HS-5 (cell line): ENCODE measurements around the gene CEACAM20.
"Not testable (repeated sequence)": the region's sequence is repeated elsewhere in the genome, so short reads cannot be mapped to it uniquely, and the experiment has no call there.

Experiments
- DNase-seq: peaks from one replicate; pipeline ENCODE4 v3.0.0-alpha.2; 2012; ENCODE audit warnings: low read depth

CEACAM20 gene

DNA sequence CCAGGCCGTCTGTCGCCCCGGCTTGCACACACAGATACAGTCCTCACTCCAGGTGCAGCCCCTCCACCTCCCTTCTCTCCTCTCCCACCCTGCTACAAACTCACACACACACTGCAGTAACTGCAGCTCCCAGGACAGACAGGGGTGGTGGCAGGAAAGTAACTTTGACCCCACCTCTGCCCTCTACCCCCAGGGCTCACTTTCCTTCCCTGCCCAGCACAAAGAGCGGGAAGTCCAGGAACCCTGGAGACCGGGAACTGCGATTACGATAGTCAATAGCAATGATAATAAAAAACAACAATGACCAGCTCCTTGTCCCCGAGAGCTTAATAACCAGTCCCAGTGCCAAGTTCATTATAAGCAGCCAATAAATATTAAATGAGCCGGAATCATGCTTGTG lies at the start of gene CEACAM20:
CEACAM20 (minus strand) TSS at position 140 of the 400 bp plus-strand sequence. CDS start 166 bp downstream, outside the sequence.
- DNase-seq, result no peak

DNA sequence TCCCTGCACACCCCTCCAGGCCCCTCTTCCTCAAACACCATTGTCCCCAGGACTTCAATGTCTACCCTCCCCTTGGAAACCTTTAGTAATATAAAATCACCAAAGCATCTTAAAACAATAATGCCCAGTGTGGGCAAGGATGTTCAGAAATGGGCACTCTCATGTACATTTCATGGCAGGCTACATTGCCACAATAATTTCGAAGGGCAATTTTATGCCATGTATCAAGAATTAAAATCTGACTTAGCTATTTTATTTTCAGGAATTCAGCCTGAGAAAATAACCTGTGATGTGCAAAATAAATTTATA lies 48.0 kb upstream of the CEACAM20 start:
- no peak for DNase-seq

- DNase-seq, result no peak
These were observed 47.5 kb upstream of the CEACAM20 start for GRCh38 chr19:44576843-44577565.

- no peak for DNase-seq
These were observed 45.7 kb upstream of the CEACAM20 start for GRCh38 chr19:44575116-44575700.

GRCh38 chr19:44574186-44574950 lies 44.9 kb upstream of the CEACAM20 start:
- DNase-seq, result no peak

DNA sequence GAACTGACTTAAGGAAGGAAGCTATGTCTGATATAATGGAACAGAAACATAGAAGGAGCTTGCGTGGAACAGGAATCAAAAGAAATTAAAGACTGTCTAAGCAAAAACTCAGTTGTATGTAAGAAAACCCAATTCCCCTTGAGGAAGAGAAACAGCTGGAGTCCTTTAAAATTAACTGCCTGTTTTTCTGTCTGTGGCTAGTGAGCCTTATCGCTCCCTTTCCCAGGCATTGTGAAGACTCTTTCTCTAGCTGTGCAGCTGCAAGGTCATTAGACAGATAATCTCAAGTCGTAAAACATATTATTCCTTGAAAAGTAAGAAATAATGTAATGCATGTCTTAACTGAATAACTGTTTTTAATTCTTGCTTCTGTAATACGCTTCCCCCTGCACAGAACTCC lies 44.2 kb upstream of the CEACAM20 start:
- no peak for DNase-seq

DNA sequence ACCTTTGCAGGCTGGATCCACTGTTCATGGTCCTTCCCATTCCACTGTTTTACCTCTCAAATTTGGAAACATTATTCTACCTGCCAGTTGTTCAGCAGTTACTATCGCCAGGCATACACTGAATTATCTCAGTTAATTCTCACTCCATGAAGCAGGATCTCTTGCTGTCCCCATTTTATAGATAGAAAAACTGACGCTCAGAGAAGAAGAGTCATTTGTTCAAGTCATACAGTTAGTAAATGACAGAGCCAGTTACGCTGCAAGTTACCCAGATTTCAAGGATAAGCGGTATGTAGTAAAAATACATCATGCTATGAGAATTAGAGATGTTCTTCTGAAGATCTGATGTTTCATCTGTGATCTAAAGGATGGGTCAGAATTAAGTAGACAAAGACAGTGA lies 43.7 kb upstream of the CEACAM20 start:
- DNase-seq, result no peak

DNA sequence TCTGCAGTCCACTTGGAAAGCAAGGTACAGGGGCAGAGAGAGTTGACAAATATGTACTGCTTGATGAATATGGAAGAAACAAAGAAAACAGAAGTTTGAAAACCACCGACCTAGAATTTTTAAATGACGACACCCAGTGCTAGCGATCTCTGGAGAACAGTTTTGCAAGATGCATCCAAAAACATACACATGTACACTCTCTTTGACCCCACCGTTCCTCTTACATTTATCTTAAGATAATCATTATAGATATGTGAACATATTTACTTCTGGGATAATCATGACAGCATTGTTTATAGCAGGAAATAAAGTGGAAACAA lies 43.1 kb upstream of the CEACAM20 start:
- no peak for DNase-seq

DNA sequence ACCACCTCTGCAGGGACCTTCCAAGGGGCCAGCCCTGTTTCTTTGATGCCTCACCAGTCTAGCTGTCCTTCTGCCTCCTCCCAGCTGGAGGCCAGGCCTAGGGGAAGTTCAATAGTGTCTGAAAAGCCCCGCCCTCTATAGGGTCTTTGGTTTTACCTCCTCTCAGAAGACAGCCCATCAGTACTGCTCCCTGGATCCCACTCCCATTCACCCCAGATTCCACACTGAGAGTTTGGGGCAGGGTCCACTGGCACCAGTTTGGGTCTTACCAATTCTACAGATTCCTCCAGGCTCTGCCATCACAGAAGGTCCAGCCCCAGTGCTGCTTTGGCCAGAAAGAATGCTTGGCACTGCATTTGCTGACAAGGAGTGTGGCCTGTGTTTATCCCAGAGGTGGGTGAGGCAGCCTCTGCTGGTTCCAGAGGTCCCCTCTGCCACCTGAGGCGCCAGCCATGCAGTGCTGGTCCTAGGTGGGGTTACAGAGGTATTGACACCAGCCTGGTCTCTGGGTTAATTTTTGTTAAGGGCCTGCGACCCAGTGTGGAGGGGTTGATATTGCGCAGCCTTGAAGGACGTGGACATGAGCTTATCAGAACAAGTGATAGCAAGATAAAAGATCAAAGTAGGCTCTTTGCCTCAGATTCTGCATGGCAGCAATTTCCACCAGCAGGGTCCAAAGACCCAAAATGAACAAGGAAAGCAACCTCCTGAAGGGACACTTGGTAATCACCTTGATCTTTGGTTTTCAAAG lies 42.5 kb upstream of the CEACAM20 start:
- no peak for DNase-seq

DNA sequence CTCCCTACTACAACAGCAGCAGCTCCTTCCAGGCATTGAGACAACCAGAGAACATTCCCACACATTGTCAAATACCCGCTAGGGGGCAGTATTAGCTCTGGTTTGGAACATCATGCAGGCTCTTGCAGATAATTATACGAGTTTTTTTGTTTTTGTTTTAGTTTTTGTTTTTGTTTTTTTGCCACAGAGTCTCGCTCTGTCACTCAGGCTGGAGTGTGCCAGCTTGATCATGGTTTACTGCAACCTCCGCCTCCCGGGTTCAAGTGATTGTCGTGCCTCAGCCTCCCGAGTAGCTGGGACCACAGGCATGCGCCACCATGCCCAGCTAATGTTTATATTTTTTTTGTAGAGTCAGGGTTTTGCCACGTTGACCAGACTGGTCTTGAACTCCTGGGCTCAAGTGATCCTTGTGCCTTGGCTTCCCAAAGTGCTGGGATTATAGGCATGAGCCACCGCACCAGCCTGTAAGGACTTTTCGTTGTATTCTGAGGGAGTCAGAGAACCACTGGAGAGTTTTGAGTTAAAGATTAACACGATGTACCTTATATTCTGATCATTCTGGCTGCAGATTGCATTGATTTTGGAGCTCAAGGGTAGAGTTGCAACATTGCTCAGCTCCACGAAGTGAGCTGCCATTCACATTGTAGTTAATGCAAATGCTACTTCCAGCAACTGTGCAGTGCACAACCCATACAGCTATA lies 41.7 kb upstream of the CEACAM20 start:
- peak; percentile 53 for DNase-seq

DNA sequence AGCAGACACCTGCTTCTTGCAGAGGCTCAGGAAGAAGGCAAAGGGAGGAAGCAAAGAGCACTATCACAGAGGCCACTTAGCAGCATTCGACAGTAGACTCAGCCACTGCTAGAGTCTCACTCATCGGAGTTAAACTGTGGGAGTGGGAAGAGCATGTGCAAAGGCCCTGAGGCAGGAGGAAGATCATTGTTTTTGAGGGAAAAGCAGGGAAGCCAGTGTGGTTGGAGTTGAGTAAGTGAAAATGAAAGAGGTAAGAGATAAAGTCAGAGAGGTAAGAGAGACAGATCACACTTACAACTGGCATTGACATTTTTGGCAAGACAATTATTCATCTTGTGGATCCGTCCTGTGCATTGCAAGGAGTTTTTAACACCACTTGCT lies 41.1 kb upstream of the CEACAM20 start:
- DNase-seq, result no peak

- DNase-seq, result no peak
These were observed 38.3 kb upstream of the CEACAM20 start for GRCh38 chr19:44567745-44568144.

DNA sequence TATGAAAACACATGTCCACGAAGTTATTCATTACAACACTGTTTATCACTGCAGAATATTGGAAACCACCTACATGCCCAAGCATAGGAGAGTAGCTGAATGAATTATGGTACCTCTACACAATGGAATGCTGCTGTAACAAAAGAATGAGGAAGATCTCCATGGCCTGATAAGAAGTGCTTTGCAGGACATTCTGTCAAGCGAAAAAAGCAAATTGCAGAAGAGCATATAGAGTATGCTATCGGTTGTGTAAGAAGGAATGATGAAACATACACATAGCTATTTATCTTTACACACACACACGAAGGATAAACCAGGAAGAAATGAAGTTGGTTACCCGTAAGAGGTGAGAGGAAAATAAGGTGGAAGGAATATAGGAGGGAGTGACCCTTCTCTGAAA lies 37.5 kb upstream of the CEACAM20 start:
- no peak for DNase-seq

- not testable (repeated sequence) for DNase-seq
These were observed 33.7 kb upstream of the CEACAM20 start for GRCh38 chr19:44563086-44563655.

GRCh38 chr19:44557933-44558332 lies 28.5 kb upstream of the CEACAM20 start:
- DNase-seq, result no peak

- no peak for DNase-seq
These were observed 25.3 kb upstream of the CEACAM20 start for GRCh38 chr19:44554641-44555246.

GRCh38 chr19:44553478-44554171 lies 24.1 kb upstream of the CEACAM20 start:
- DNase-seq, result no peak

GRCh38 chr19:44552324-44552723 lies 22.8 kb upstream of the CEACAM20 start:
- DNase-seq, result no peak

DNA sequence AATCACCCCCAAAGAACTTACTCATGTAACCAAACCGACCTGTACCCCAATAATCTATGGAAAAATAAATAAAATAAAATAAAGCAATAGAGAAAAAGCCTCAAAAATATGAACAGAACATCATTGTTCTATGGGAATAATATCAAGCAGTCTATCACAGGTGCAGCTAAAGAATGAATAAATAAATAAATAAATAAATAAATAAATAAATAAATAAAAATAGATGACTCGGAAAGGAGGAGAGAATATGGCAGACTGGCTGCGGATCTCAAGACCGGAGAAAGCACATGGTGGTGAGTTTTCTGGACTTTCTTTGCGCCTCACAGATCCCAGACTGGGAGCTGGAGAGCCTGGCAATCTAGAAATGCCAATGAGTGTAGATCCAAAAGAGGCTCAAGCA lies 22.4 kb upstream of the CEACAM20 start:
- no peak for DNase-seq

DNA sequence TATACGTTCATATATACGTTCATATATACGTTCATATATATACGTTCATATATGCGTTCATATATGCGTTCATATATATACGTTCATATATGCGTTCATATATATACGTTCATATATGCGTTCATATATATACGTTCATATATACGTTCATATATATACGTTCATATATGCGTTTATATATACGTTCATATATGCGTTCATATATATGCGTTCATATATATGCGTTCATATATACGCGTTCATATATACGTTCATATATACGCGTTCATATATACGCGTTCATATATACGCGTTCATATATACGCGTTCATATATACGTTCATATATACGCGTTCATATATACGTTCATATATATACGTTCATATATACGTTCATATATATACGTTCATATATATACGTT lies 21.5 kb upstream of the CEACAM20 start:
- DNase-seq, result not testable (repeated sequence)

- no peak for DNase-seq
These were observed 20.0 kb upstream of the CEACAM20 start for GRCh38 chr19:44549507-44549906.
